Heart left ventricle (tissue), 16 donors: ENCODE data around the gene SLC17A3. TPM values are rescaled to one million over a fixed set of nuclear protein-coding genes. Genes with fewer than 3 reads are reported as not detected.

Experiments
- ATAC-seq, 4 donors: fragments of 200-7000 bp; cut with Tn5 transposase; one replicate each; pipeline ENCODE4 v1.9.1; 2020 to 2022; ENCODE audit warnings: moderate library complexity in 4 of 4, mild to moderate bottlenecking in 3 of 4, moderate number of reproducible peaks in 1 of 4
- DNase-seq, 5 donors: peaks; one replicate each; pipeline ENCODE4 v3.0.0-alpha.2; 2020
- H3K27ac ChIP-seq, 12 donors: fragments of 200-600 bp; sonication (generic) in 4 of 12; one replicate each; pipeline versions ENCODE4 v1.5.0 to v1.8.0; 2016 to 2022; ENCODE audit warnings: mild to moderate bottlenecking in 2 of 12
- H3K27me3 ChIP-seq, 9 donors: fragments of 200-600 bp; sonication (generic) in 2 of 9; one replicate each; pipeline versions ENCODE4 v1.5.1 to v1.8.0; 2016 to 2022; ENCODE audit warnings: mild to moderate bottlenecking in 3 of 9
- H3K36me3 ChIP-seq, 9 donors: fragments of 200-600 bp; sonication (generic) in 2 of 9; one replicate each; pipeline versions ENCODE4 v1.5.0 to v1.8.0; 2018 to 2022; ENCODE audit warnings: mild to moderate bottlenecking in 2 of 9
- H3K4me1 ChIP-seq, 12 donors: fragments of 200-600 bp; sonication (generic) in 4 of 12; one replicate each; pipeline versions ENCODE4 v1.5.0 to v1.8.0; 2016 to 2022; ENCODE audit warnings: mild to moderate bottlenecking in 3 of 12
- H3K4me3 ChIP-seq, 12 donors: fragments of 200-600 bp; sonication (generic) in 4 of 12; one replicate each; pipeline versions ENCODE4 v1.5.0 to v1.8.0; 2017 to 2022; ENCODE audit warnings: mild to moderate bottlenecking in 9 of 12, moderate library complexity in 4 of 12
- H3K9me3 ChIP-seq, 12 donors: fragments of 200-600 bp; sonication (generic) in 4 of 12; one replicate each; pipeline versions ENCODE4 v1.5.0 to v1.8.0; 2016 to 2022; ENCODE audit warnings: mild to moderate bottlenecking in 1 of 12
- POLR2A ChIP-seq, 2 donors: fragments of 450-650 bp; IDR thresholded peaks; one replicate each; pipeline ENCODE4 v1.6.1; 2017; ENCODE audit warnings: antibody characterized with exemption in 2 of 2, mild to moderate bottlenecking in 2 of 2, moderate library complexity in 2 of 2
- WGBS, 4 donors: extraction: QIAGEN DNeasy Blood & Tissue Kit in 2 of 4; methylation state at CpG; one replicate each; pipeline versions ENCODE4 v1.1.5 to v1.1.7; 2013 to 2018; 5-methylcytosine and 5-hydroxymethylcytosine counted together
- intact Hi-C, 10 donors: fragments of 100-400 bp; cut with DNase I; formaldehyde crosslinking; loops; one replicate each; pipeline versions ENCODE4 v1.11.1 to v1.14.2; 2022
- polyA plus RNA-seq, 2 donors: library from polyadenylated mRNA; stranded (reverse); fragments of 200-250 nt; gene quantifications; one replicate each; pipeline ENCODE4 v1.2.3, GENCODE V29; 2013
- total RNA-seq, 9 donors: library from RNA; depleted of rRNA in 2 of 9; stranded (reverse); fragments of >200 nt in 2 of 9; fragmentation: NEBNext Ultra II Directional in 3 of 9; extraction: Animal tissue kit (Norgen Biotek cat#: 25700) in 3 of 9; gene quantifications; one replicate each; pipeline versions ENCODE4 v1.1.0 to v1.2.4, GENCODE V29; 2016 to 2023
- TF ChIP-seq, protein P1 (sequence below), 12 donors: fragments of 200-600 bp; sonication (generic) in 4 of 12; IDR thresholded peaks; one replicate each; pipeline versions ENCODE4 v1.5.0 to v1.8.0; 2018 to 2022; ENCODE audit warnings: antibody characterized with exemption in 12 of 12, mild to moderate bottlenecking in 5 of 12
- donor health status: ischemic (EF 13 %, LVEDD 7.1; RV severe dilation, severe dysfunction).
- donor health status: healthy with polysubstance abuse.
- donor health status: DM: no; HTN: yes; CAD: no.
- donor health status: DM: no; HTN: no; CAD: no.
- donor health status: ischemic (EF 25% LVEDD 6.9; RV normal size, moderate dysfunction).
- donor health status: ischemic (EF 25% LVEDD 5.7; RV mildly dilated, moderate dysfunction).
- donor health status: healthy.
- donor health status: DM: yes; HTN: yes; CAD: no.
- donor health status: ischemic (EF 35%, LVEDD 5.7; RV mildly dilated, moderate dysfunction).
- donor health status: nonischemic (EF 11% LVEDD 7.7; RV severe dilation, severe dysfunction).
- donor health status: DM: yes; HTN: yes; CAD: no.
- donor health status: PGD.
- donor health status: ischemic (EF 29% LVEDD 5.4; RV normal size, mild dysfunction).
- donor health status: nonischemic (EF 23%, LVEDD 6.1; RV moderate dilation, normal function).

Gene SLC17A3
- total and polyA plus RNA-seq, 11 donors: not detected

DNA sequence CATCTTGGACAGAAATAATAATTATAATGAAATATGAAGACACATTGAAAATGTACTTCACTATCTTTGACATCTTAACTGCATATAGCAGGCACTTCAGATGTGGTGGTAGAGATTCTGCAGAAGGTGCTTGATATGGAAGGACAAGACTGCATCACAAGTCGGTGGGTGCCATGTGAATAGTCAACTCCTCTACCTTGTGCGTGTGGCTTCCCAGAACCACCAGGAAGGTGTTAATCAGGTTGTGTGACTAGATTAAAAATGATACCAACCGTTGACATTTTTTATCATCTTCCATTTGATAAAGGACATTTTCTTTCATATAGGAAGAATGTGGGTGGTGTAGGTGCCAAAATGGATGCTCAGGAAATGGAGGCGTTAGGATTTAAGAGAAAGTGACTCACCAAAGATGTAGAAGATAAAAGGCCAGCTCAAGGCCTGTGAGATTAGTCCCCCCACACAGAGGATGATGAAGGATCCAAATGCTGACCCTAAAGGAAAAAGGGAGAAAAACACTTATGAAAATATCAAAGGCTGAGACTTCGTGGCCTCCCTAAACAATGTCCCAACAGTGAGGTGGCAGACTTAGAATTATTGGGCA lies 44.1 kb upstream of the SLC17A3 start:
- no peaks in the 10 kb centered on the region for H3K4me1 ChIP-seq
- no peak for ATAC-seq

DNA sequence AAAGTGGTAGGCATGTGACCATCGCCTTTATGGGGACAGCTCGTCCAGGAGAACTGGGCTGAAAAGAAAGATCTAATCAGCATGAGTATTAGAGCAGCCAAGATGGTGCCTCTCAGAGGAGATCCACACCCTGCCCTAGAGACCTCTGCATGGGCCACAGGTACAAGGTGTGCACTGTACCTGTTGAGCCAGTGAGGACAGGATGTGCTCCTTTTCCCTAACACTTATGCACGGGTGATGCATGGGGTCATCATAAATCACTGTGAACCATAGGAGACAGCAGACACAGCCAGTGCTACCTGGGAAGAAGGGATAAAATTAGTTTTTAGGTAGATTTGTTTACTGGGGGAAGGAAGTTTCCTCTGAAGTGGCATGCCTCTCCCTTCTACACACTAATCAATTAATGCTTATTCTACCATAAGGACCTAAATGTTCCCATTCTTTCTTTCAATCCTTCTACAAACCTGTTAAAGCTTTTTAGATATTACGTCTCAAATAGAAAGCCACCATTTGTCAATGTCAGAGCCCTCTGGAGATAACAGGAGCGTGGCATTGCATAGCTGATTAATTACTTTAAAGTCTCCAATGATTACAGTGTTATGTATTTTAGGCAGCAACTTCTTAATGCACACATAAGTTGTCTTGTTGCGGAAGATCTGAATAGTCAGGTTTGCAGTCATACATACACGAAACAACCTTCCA lies 42.9 kb upstream of the SLC17A3 start:
- no peaks in the 10 kb centered on the region for H3K4me1 ChIP-seq
- intact Hi-C loops: no loop called here
- H3K27ac ChIP-seq: no peak overlapping the region
- 82 to 86% (median 84%) methylated on average over 7 of the region's 7 CpGs for WGBS, 4 donors
- H3K4me3 ChIP-seq: no peak overlapping the region
- H3K27me3 ChIP-seq: no peaks in the 10 kb centered on the region
- ATAC-seq (no peak), DNase-seq (no peak)
- no peaks in the 10 kb centered on the region for H3K36me3 ChIP-seq
- TF ChIP-seq POLR2A (IDR thresholded peaks at IDR 0.05): no peak
- TF ChIP-seq, protein P1, sequence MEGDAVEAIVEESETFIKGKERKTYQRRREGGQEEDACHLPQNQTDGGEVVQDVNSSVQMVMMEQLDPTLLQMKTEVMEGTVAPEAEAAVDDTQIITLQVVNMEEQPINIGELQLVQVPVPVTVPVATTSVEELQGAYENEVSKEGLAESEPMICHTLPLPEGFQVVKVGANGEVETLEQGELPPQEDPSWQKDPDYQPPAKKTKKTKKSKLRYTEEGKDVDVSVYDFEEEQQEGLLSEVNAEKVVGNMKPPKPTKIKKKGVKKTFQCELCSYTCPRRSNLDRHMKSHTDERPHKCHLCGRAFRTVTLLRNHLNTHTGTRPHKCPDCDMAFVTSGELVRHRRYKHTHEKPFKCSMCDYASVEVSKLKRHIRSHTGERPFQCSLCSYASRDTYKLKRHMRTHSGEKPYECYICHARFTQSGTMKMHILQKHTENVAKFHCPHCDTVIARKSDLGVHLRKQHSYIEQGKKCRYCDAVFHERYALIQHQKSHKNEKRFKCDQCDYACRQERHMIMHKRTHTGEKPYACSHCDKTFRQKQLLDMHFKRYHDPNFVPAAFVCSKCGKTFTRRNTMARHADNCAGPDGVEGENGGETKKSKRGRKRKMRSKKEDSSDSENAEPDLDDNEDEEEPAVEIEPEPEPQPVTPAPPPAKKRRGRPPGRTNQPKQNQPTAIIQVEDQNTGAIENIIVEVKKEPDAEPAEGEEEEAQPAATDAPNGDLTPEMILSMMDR (IDR thresholded peaks at IDR 0.05): no peak
- no peaks in the 10 kb centered on the region for H3K9me3 ChIP-seq

More for the DNA sequence above, 44.1 kb upstream of the SLC17A3 start:
- intact Hi-C loops: no loop called here
- no peak for DNase-seq
- TF ChIP-seq POLR2A (IDR thresholded peaks at IDR 0.05): no peak
- TF ChIP-seq, protein P1 (IDR thresholded peaks at IDR 0.05): no peak
- Histone ChIP-seq H3K27ac (no peak overlapping the region), H3K27me3 (no peaks in the 10 kb centered on the region), H3K36me3 (no peaks in the 10 kb centered on the region), H3K4me3 (no peak overlapping the region), H3K9me3 (no peaks in the 10 kb centered on the region)
- 67 to 80% (median 74%) methylated on average over 5 of the region's 5 CpGs for WGBS, 4 donors

DNA sequence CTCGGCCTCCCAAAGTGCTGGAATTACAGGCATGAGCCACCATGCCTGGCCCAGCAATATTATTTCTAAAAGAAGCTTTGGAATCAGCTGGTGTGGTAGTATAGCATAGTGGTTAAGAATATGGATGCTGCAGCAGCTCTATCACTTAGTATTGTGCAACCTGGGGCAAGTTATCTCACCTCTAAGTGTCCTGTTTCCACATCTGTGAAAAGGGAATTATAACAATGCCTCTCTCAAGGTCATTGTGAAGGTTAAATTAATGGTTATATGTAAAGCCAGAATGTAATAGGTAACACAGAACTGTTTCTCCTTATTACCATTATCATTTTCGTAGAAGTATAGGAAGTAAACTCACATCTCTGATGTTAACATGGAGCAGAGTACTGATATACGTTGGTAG lies 42.3 kb upstream of the SLC17A3 start:
- TF ChIP-seq POLR2A (IDR thresholded peaks at IDR 0.05): no peak
- TF ChIP-seq, protein P1 (IDR thresholded peaks at IDR 0.05): no peak
- 72 to 77% (median 72%) methylated on average over 3 of the region's 3 CpGs for WGBS, 4 donors
- H3K9me3 ChIP-seq: no peaks in the 10 kb centered on the region
- no peaks in the 10 kb centered on the region for H3K27me3 ChIP-seq
- H3K27ac ChIP-seq: no peak overlapping the region
- intact Hi-C loops: no loop called here
- H3K4me3 ChIP-seq: no peak overlapping the region
- no peaks in the 10 kb centered on the region for H3K36me3 ChIP-seq
- H3K4me1 ChIP-seq: no peaks in the 10 kb centered on the region
- DNase-seq: no peak
- ATAC-seq: no peak

DNA sequence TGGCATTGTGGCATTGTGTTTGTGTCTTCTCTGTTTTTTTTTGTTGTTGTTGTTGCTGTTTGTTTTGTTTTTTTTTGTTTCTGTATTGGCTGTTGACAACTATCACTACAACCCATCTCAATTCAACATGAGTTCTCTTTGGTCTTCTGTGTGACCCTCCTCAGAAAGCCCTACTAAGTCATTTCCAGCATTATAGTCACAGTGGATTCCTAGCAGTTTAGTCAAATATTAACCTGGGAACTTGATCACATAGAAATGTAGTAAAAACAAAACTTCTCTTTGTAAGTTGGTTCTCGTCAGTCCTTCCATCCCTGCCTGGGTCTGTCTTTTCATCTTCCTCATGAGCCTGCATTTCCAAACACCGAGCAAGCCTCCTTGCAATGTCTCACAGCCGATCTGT lies 39.7 kb upstream of the SLC17A3 start:
- Histone ChIP-seq H3K36me3 (no peaks in the 10 kb centered on the region), H3K9me3 (no peaks in the 10 kb centered on the region), H3K27ac (no peak overlapping the region), H3K27me3 (no peaks in the 10 kb centered on the region), H3K4me3 (no peak overlapping the region), H3K4me1 (no peaks in the 10 kb centered on the region)
- DNase-seq (no peak), ATAC-seq (no peak)
- intact Hi-C loops: no loop called here
- WGBS, 4 donors: 67 to 91% (median 84%) methylated on average over 3 of the region's 3 CpGs
- TF ChIP-seq POLR2A (IDR thresholded peaks at IDR 0.05): no peak
- TF ChIP-seq, protein P1 (IDR thresholded peaks at IDR 0.05): no peak
